ENCODE data around the gene KIZ. TPM values are rescaled to one million over a fixed set of nuclear protein-coding genes. Genes with fewer than 3 reads are reported as not detected.

KIZ gene
- polyA plus RNA-seq, 1 donor = 12.9 TPM

GRCh38 chr20:21105429-21106170, 20.3 kb upstream of the KIZ start:
- Histone ChIP-seq H3K4me3 (ENCODE audit: low read length) (no peak overlapping the region), H3K27me3 (ENCODE audit: control insufficient read depth, insufficient read depth, low read length) (peaks cover 92% of the 10 kb centered on the region), H3K4me1 (ENCODE audit: control insufficient read depth, insufficient read depth, low read length) (peaks cover 16% of the 10 kb centered on the region), H3K36me3 (ENCODE audit: control insufficient read depth, insufficient read depth, low read length) (no peaks in the 10 kb centered on the region), H3K9me3 (ENCODE audit: control insufficient read depth, low read depth, low read length) (peaks cover 12% of the 10 kb centered on the region), H3K27ac (ENCODE audit: low read length) (no peak overlapping the region)
- no peak for DNase-seq
- no CpG with 5 or more reads among the region's 50 CpGs for WGBS (ENCODE audit: insufficient coverage, low lambda C conversion rate)

DNA sequence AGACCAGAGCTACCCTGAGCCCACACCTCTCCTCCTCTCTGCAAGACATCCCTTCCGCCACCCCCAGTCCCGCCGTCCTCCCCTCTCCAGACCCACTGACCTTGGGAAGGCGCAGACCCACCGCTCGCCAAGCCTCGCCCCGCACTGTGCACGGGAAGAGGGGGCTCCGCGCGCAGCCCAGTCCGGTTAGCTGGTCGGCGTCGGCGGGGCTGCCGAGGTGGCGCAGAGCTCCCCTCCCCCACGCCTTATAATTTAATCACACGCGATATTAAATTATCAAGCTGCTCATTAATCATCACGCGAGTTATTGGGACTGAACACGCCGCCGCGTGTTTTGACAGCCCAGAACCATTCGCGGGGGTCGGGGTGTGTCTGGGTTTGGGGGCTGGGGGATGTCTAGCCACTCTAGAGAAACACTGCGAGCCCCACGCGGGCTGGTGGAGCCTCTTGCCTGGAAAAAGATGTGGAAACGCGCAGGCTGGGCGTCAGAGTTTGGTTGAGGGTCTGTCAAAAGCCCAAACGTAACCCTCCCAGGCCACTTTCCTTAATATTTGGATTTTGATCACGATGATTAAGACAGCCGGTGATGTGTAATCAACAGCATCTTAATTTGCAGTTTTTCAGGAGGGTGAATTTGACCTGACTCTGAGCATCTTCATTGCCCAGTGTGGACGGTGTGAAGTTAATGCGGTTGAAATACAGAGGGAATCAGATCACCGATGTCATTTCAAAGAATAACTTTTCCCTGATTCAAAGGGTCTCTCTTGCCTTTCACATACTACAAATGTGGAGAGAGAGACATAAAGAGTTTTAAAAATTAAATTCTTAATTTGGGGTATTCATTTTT, 19.5 kb upstream of the KIZ start, which contains the start of gene LINC00237:
TSS of gene LINC00237 (minus strand) at position 188 of the 847 bp plus-strand sequence.
- peaks cover 9% of the 10 kb centered on the region for H3K4me1 ChIP-seq (ENCODE audit: control insufficient read depth, insufficient read depth, low read length)
- DNase-seq = no peak
- H3K4me3 ChIP-seq (ENCODE audit: low read length) = no peak within 1 kb of the TSS
- H3K36me3 ChIP-seq (ENCODE audit: control insufficient read depth, insufficient read depth, low read length) = no peaks in the 10 kb centered on the region
- no peak within 1 kb of the TSS for H3K27ac ChIP-seq (ENCODE audit: low read length)
- WGBS (ENCODE audit: insufficient coverage, low lambda C conversion rate) = 13% methylated on average over 3 of the region's 43 CpGs
- H3K9me3 ChIP-seq (ENCODE audit: control insufficient read depth, low read depth, low read length) = peaks cover 4% of the 10 kb centered on the region
- peaks cover 90% of the 10 kb centered on the region for H3K27me3 ChIP-seq (ENCODE audit: control insufficient read depth, insufficient read depth, low read length)

DNA sequence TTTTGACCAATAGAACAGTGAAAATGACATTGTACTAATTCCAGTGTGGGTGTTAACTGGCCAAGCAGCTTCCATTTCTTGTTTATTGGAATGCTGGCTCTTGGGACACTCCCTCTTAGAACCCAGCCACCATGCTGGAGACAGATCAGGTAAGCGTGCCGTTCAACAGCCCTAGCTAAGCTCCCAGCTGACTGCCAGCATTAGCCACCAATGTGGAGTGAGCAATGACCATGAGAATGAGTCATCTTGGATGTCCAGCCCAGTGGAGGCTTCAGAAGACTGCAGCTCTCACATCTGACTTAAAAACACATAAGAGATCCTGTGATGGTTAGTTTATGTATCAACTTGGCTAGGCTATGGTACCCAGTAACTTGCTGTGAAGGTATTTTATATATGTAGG, 16.7 kb upstream of the KIZ start:
- Histone ChIP-seq H3K27ac (ENCODE audit: low read length) (no peak overlapping the region), H3K4me3 (ENCODE audit: low read length) (no peak overlapping the region), H3K36me3 (ENCODE audit: control insufficient read depth, insufficient read depth, low read length) (no peaks in the 10 kb centered on the region), H3K27me3 (ENCODE audit: control insufficient read depth, insufficient read depth, low read length) (peaks cover 78% of the 10 kb centered on the region), H3K4me1 (ENCODE audit: control insufficient read depth, insufficient read depth, low read length) (no peaks in the 10 kb centered on the region), H3K9me3 (ENCODE audit: control insufficient read depth, low read depth, low read length) (no peaks in the 10 kb centered on the region)
- no peak for DNase-seq
- WGBS (ENCODE audit: insufficient coverage, low lambda C conversion rate) = no CpG with 5 or more reads among the region's 2 CpGs

- no CpG with 5 or more reads among the region's 1 CpG for WGBS (ENCODE audit: insufficient coverage, low lambda C conversion rate)
- no peak overlapping the region for H3K27ac ChIP-seq (ENCODE audit: low read length)
- no peaks in the 10 kb centered on the region for H3K4me1 ChIP-seq (ENCODE audit: control insufficient read depth, insufficient read depth, low read length)
- no peak for DNase-seq
- H3K27me3 ChIP-seq (ENCODE audit: control insufficient read depth, insufficient read depth, low read length) = peaks cover 74% of the 10 kb centered on the region
- no peaks in the 10 kb centered on the region for H3K9me3 ChIP-seq (ENCODE audit: control insufficient read depth, low read depth, low read length)
- no peaks in the 10 kb centered on the region for H3K36me3 ChIP-seq (ENCODE audit: control insufficient read depth, insufficient read depth, low read length)
- H3K4me3 ChIP-seq (ENCODE audit: low read length) = no peak overlapping the region
These were observed 15.1 kb upstream of the KIZ start for GRCh38 chr20:21110811-21111210.

DNA sequence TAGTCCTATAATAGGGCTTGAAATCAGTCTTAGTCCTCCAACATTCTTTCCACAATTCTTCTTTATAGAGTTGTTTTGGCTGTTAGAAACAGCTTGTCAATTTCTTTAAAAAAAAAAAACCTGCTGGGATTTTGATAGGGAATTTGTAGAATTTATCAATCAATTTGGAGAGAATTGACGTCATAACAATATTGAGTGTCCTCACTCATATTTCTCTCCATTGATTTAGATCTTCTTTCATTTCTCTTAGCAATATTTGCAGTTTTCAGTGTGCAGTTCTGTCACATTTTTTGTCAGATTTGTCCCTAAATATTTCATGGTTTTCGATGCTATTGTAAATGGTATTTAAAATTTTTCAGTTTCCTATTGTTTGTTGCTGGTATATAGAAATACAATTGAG, 14.5 kb upstream of the KIZ start:
- H3K9me3 ChIP-seq (ENCODE audit: control insufficient read depth, low read depth, low read length) = no peaks in the 10 kb centered on the region
- WGBS (ENCODE audit: insufficient coverage, low lambda C conversion rate) = 83% methylated on average over 1 of the region's 2 CpGs
- H3K36me3 ChIP-seq (ENCODE audit: control insufficient read depth, insufficient read depth, low read length) = no peaks in the 10 kb centered on the region
- H3K4me1 ChIP-seq (ENCODE audit: control insufficient read depth, insufficient read depth, low read length) = no peaks in the 10 kb centered on the region
- no peak overlapping the region for H3K4me3 ChIP-seq (ENCODE audit: low read length)
- H3K27ac ChIP-seq (ENCODE audit: low read length) = no peak overlapping the region
- peaks cover 73% of the 10 kb centered on the region for H3K27me3 ChIP-seq (ENCODE audit: control insufficient read depth, insufficient read depth, low read length)
- no peak for DNase-seq

DNA sequence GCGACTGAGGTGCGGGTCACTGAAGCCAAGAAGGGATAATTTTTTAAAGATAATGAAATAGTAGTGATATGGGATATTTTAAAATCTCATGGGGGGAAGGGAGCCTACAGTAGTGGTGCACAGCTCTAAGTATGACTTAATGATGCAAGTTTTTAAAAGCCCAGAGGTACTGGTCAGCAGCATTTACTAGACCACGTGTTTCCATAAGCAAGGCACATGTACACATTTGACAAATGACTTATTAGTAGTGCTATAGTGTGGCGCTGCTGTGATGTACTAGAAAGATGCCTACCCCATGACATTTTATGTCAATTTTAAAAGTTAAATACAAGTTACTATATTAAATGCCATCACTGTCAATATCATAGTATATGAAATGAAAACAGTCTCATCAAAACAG, 12.2 kb upstream of the KIZ start:
- Histone ChIP-seq H3K27ac (ENCODE audit: low read length) (no peak overlapping the region), H3K4me3 (ENCODE audit: low read length) (no peak overlapping the region), H3K36me3 (ENCODE audit: control insufficient read depth, insufficient read depth, low read length) (no peaks in the 10 kb centered on the region), H3K4me1 (ENCODE audit: control insufficient read depth, insufficient read depth, low read length) (no peaks in the 10 kb centered on the region), H3K9me3 (ENCODE audit: control insufficient read depth, low read depth, low read length) (no peaks in the 10 kb centered on the region), H3K27me3 (ENCODE audit: control insufficient read depth, insufficient read depth, low read length) (peaks cover 64% of the 10 kb centered on the region)
- no CpG with 5 or more reads among the region's 4 CpGs for WGBS (ENCODE audit: insufficient coverage, low lambda C conversion rate)
- DNase-seq = no peak

DNA sequence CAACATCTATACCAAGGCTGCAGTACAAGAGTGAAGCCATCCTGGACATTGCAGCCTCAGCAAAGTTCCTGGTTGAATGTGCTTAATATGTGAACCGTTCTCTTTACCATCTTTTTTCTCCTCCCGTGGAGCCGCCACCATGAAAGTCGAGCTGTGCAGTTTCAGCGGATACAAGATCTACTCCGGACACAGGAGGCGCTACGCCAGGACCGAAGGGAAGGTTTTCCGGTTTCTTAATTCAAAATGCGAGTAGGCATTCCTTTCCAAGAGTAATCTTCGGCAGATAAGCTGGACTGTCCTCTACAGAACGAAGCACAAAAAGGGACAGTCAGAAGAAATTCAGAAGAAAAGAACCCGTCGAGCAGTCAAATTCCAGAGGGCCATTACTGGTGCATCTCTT, 11.3 kb upstream of the KIZ start:
- Histone ChIP-seq H3K27ac (ENCODE audit: low read length) (no peak overlapping the region), H3K27me3 (ENCODE audit: control insufficient read depth, insufficient read depth, low read length) (peaks cover 59% of the 10 kb centered on the region), H3K9me3 (ENCODE audit: control insufficient read depth, low read depth, low read length) (no peaks in the 10 kb centered on the region), H3K4me3 (ENCODE audit: low read length) (no peak overlapping the region), H3K4me1 (ENCODE audit: control insufficient read depth, insufficient read depth, low read length) (no peaks in the 10 kb centered on the region), H3K36me3 (ENCODE audit: control insufficient read depth, insufficient read depth, low read length) (no peaks in the 10 kb centered on the region)
- no CpG with 5 or more reads among the region's 15 CpGs for WGBS (ENCODE audit: insufficient coverage, low lambda C conversion rate)
- no peak for DNase-seq

DNA sequence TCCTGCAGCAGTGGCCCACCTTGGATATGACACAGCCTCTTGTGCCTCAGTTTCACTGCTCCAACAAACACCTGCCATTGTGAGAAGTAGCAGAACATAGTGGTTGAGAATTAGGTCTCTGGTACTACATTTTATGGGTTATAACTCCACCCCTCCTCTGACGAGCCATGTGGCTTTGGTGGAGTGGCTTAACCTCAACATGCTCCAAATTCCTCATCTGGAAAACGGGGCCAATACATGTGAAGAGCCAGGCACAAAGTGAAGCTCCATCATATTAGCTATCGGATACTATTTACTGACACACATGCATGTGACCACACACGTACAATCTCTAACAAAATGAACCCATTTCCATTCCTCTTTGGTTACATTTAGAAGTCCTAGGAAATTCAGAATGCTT, 8.4 kb upstream of the KIZ start:
- no peak overlapping the region for H3K4me3 ChIP-seq (ENCODE audit: low read length)
- 100% methylated on average over 1 of the region's 4 CpGs for WGBS (ENCODE audit: insufficient coverage, low lambda C conversion rate)
- H3K4me1 ChIP-seq (ENCODE audit: control insufficient read depth, insufficient read depth, low read length) = no peaks in the 10 kb centered on the region
- peaks cover 47% of the 10 kb centered on the region for H3K27me3 ChIP-seq (ENCODE audit: control insufficient read depth, insufficient read depth, low read length)
- peaks cover 4% of the 10 kb centered on the region for H3K9me3 ChIP-seq (ENCODE audit: control insufficient read depth, low read depth, low read length)
- DNase-seq = no peak
- H3K36me3 ChIP-seq (ENCODE audit: control insufficient read depth, insufficient read depth, low read length) = no peaks in the 10 kb centered on the region
- no peak overlapping the region for H3K27ac ChIP-seq (ENCODE audit: low read length)

GRCh38 chr20:21118138-21118537, 7.7 kb upstream of the KIZ start:
- H3K36me3 ChIP-seq (ENCODE audit: control insufficient read depth, insufficient read depth, low read length) = no peaks in the 10 kb centered on the region
- H3K27ac ChIP-seq (ENCODE audit: low read length) = no peak overlapping the region
- peaks cover 4% of the 10 kb centered on the region for H3K9me3 ChIP-seq (ENCODE audit: control insufficient read depth, low read depth, low read length)
- peaks cover 46% of the 10 kb centered on the region for H3K27me3 ChIP-seq (ENCODE audit: control insufficient read depth, insufficient read depth, low read length)
- no peak for DNase-seq
- no peaks in the 10 kb centered on the region for H3K4me1 ChIP-seq (ENCODE audit: control insufficient read depth, insufficient read depth, low read length)
- no peak overlapping the region for H3K4me3 ChIP-seq (ENCODE audit: low read length)
- 71% methylated on average over 1 of the region's 4 CpGs for WGBS (ENCODE audit: insufficient coverage, low lambda C conversion rate)

GRCh38 chr20:21118782-21119181, 7.1 kb upstream of the KIZ start:
- Histone ChIP-seq H3K4me1 (ENCODE audit: control insufficient read depth, insufficient read depth, low read length) (no peaks in the 10 kb centered on the region), H3K27me3 (ENCODE audit: control insufficient read depth, insufficient read depth, low read length) (peaks cover 40% of the 10 kb centered on the region), H3K9me3 (ENCODE audit: control insufficient read depth, low read depth, low read length) (peaks cover 4% of the 10 kb centered on the region), H3K27ac (ENCODE audit: low read length) (no peak overlapping the region), H3K4me3 (ENCODE audit: low read length) (no peak overlapping the region), H3K36me3 (ENCODE audit: control insufficient read depth, insufficient read depth, low read length) (no peaks in the 10 kb centered on the region)
- WGBS (ENCODE audit: insufficient coverage, low lambda C conversion rate) = no CpG with 5 or more reads among the region's 2 CpGs
- DNase-seq = no peak
